H1 (cell line): ENCODE measurements around the gene MRPS6.

ENCODE experiments used
- BCL11A ChIP-seq, 2 experiments: IDR thresholded peaks; one replicate each; pipeline ENCODE4 v1.6.1; 2011; ENCODE audit warnings: low read depth in 2 of 2, low read length in 2 of 2, mild to moderate bottlenecking in 2 of 2
- CHD1 ChIP-seq: IDR thresholded peaks from 2 replicates; pipeline ENCODE4 v1.6.1; 2012; ENCODE audit warnings: low read depth, low read length, improper control_type of control experiment
- CTCF ChIP-seq, 3 experiments: IDR thresholded peaks; 1 replicate in 2 of 3; 2 replicates in 1 of 3; pipeline versions ENCODE4 v1.5.1 to v1.6.1; 2011; ENCODE audit warnings: low read length in 3 of 3, mild to moderate bottlenecking in 3 of 3, inconsistent platforms in 2 of 3, low read depth in 1 of 3, moderate library complexity in 1 of 3; ENCODE audit not compliant: insufficient read depth in 1 of 3; ENCODE audit errors: control extremely low read depth in 1 of 3
- JUN ChIP-seq: IDR thresholded peaks from 2 replicates; pipeline ENCODE4 v1.6.1; 2011; ENCODE audit warnings: low read depth, mild to moderate bottlenecking, improper control_type of control experiment, low read length
- JUND ChIP-seq: IDR thresholded peaks from 2 replicates; pipeline ENCODE4 v1.6.1; 2011; ENCODE audit warnings: mild to moderate bottlenecking, improper control_type of control experiment, low read length
- NRF1 ChIP-seq: IDR thresholded peaks from 2 replicates; pipeline ENCODE4 v1.6.1; 2011; ENCODE audit warnings: mild to moderate bottlenecking, low read depth, low read length, improper control_type of control experiment
- POLR2A ChIP-seq, 2 experiments: IDR thresholded peaks; 1 replicate in 1 of 2; 2 replicates in 1 of 2; pipeline ENCODE4 v1.6.1; 2011; ENCODE audit warnings: low read depth in 2 of 2, low read length in 2 of 2, mild to moderate bottlenecking in 2 of 2; ENCODE audit errors: control extremely low read depth in 1 of 2
- POLR2AphosphoS5 ChIP-seq: IDR thresholded peaks from 2 replicates; pipeline ENCODE4 v1.6.1; 2011; ENCODE audit warnings: low read depth, low read length
- SP1 ChIP-seq: IDR thresholded peaks from 2 replicates; pipeline ENCODE4 v1.6.1; 2011; ENCODE audit warnings: low read depth, low read length
- TBP ChIP-seq: IDR thresholded peaks from 2 replicates; pipeline ENCODE4 v1.6.1; 2011; ENCODE audit warnings: low read depth, low read length, improper control_type of control experiment
- YY1 ChIP-seq: IDR thresholded peaks from 2 replicates; pipeline ENCODE4 v1.6.1; 2011; ENCODE audit warnings: low read depth, mild to moderate bottlenecking, low read length

- TF ChIP-seq CHD1 (no peak), POLR2A (IDR thresholded peaks at IDR 0.05; ENCODE audit: control extremely low read depth in 1 of 2, low read depth in 2 of 2, low read length in 2 of 2) (no peak), POLR2AphosphoS5 (no peak), YY1 (no peak), SP1 (no peak), CTCF (IDR thresholded peaks at IDR 0.05; ENCODE audit: control extremely low read depth in 1 of 3, insufficient read depth in 1 of 3, low read depth in 1 of 3, low read length in 3 of 3) (no peak), BCL11A (IDR thresholded peaks at IDR 0.05; ENCODE audit: low read depth in 2 of 2, low read length in 2 of 2) (no peak), TBP (no peak), JUN (no peak), JUND (no peak), NRF1 (no peak)
These were observed 75.0 kb downstream of the MRPS6 start for GRCh38 chr21:34148419-34148804.
